H9 (cell line): Measurements from ENCODE around the gene EME1. TPM values are rescaled to one million over a fixed set of nuclear protein-coding genes. Genes with fewer than 3 reads are reported as not detected.
"Not testable (repeated sequence)": the region's sequence is repeated elsewhere in the genome, so short reads cannot be mapped to it uniquely, and the experiment has no call there.

Source experiments
- DNase-seq: peaks from one replicate; pipeline ENCODE4 v3.0.0-alpha.2; 2017
- H2AFZ ChIP-seq: one replicate; pipeline ENCODE4 v1.6.1; 2013; ENCODE audit warnings: mild to moderate bottlenecking, low read length, control low read depth, moderate library complexity
- H2AK5ac ChIP-seq: 2 replicates; pipeline ENCODE4 v1.6.1; 2013; ENCODE audit warnings: low read length, control low read depth, mixed read lengths; ENCODE audit not compliant: insufficient read length
- H2BK120ac ChIP-seq: one replicate; pipeline ENCODE4 v1.6.1; 2013; ENCODE audit warnings: low read depth, mild to moderate bottlenecking, low read length, control low read depth, inconsistent platforms; ENCODE audit not compliant: poor library complexity, severe bottlenecking
- H2BK12ac ChIP-seq: 2 replicates; pipeline ENCODE4 v1.6.1; 2013; ENCODE audit warnings: low read length, control low read depth, mixed read lengths, low read depth; ENCODE audit not compliant: insufficient read length
- H2BK15ac ChIP-seq: 2 replicates; pipeline ENCODE4 v1.6.1; 2013; ENCODE audit warnings: low read depth, low read length, control low read depth
- H2BK20ac ChIP-seq: one replicate; pipeline ENCODE4 v1.6.1; 2013; ENCODE audit warnings: low read depth, mild to moderate bottlenecking, low read length, control low read depth, inconsistent platforms; ENCODE audit not compliant: poor library complexity, severe bottlenecking
- H2BK5ac ChIP-seq: 2 replicates; pipeline ENCODE4 v1.6.1; 2013; ENCODE audit warnings: low read length, control low read depth, mixed read lengths; ENCODE audit not compliant: insufficient read length
- H3K14ac ChIP-seq: 2 replicates; pipeline ENCODE4 v1.6.1; 2013; ENCODE audit warnings: low read length, control low read depth; ENCODE audit not compliant: insufficient read depth
- H3K18ac ChIP-seq: 2 replicates; pipeline ENCODE4 v1.6.1; 2013; ENCODE audit warnings: low read depth, mild to moderate bottlenecking, mixed read lengths, low read length, control low read depth; ENCODE audit not compliant: insufficient read length
- H3K23ac ChIP-seq: 2 replicates; pipeline ENCODE4 v1.6.1; 2013; ENCODE audit warnings: low read length, control low read depth, mixed read lengths, low read depth; ENCODE audit not compliant: insufficient read length
- H3K23me2 ChIP-seq: 2 replicates; pipeline ENCODE4 v1.6.1; 2013; ENCODE audit warnings: low read depth, mild to moderate bottlenecking, mixed read lengths, low read length, control low read depth; ENCODE audit not compliant: insufficient read length, poor library complexity, severe bottlenecking
- H3K27ac ChIP-seq: 2 replicates; pipeline ENCODE4 v1.5.1; 2013; ENCODE audit warnings: low read length, control low read depth, mixed read lengths, low read depth; ENCODE audit not compliant: insufficient read length
- H3K27me3 ChIP-seq: 2 replicates; pipeline ENCODE4 v1.6.1; 2013; ENCODE audit warnings: low read length, control low read depth, inconsistent platforms; ENCODE audit not compliant: insufficient read depth
- H3K4ac ChIP-seq: 2 replicates; pipeline ENCODE4 v1.6.1; 2013; ENCODE audit warnings: low read depth, mild to moderate bottlenecking, control low read depth, inconsistent platforms, low read length, moderate library complexity
- H3K4me1 ChIP-seq: 2 replicates; pipeline ENCODE4 v1.6.1; 2013; ENCODE audit warnings: low read length, control low read depth, inconsistent platforms; ENCODE audit not compliant: insufficient read depth
- H3K4me2 ChIP-seq: 2 replicates; pipeline ENCODE4 v1.6.1; 2013; ENCODE audit warnings: low read length, control low read depth, mixed read lengths; ENCODE audit not compliant: insufficient read length, insufficient read depth
- H3K56ac ChIP-seq: 2 replicates; pipeline ENCODE4 v1.6.1; 2013; ENCODE audit warnings: low read depth, mild to moderate bottlenecking, mixed read lengths, low read length, control low read depth; ENCODE audit not compliant: insufficient read length
- H3K79me1 ChIP-seq: 2 replicates; pipeline ENCODE4 v1.6.1; 2013; ENCODE audit warnings: low read depth, mild to moderate bottlenecking, moderate library complexity, low read length, control low read depth, inconsistent platforms; ENCODE audit not compliant: insufficient read depth, poor library complexity, severe bottlenecking
- H3K79me2 ChIP-seq: 2 replicates; pipeline ENCODE4 v1.6.1; 2013; ENCODE audit warnings: low read length, control low read depth, inconsistent platforms; ENCODE audit not compliant: insufficient read depth
- H3K9ac ChIP-seq: 2 replicates; pipeline ENCODE4 v1.6.1; 2013; ENCODE audit warnings: low read length, control low read depth, mixed read lengths; ENCODE audit not compliant: insufficient read length; ENCODE audit errors: extremely low read depth
- H3K9me3 ChIP-seq: one replicate; pipeline ENCODE4 v1.6.1; 2013; ENCODE audit warnings: low read depth, low read length, inconsistent platforms; ENCODE audit not compliant: control insufficient read depth
- H3T11ph ChIP-seq: one replicate; pipeline ENCODE4 v1.6.1; 2013; ENCODE audit warnings: mild to moderate bottlenecking, low read length, control low read depth, inconsistent platforms
- H4K20me1 ChIP-seq: one replicate; pipeline ENCODE4 v1.6.1; 2013; ENCODE audit not compliant: control insufficient read depth, insufficient read length, insufficient read depth
- H4K5ac ChIP-seq: 2 replicates; pipeline ENCODE4 v1.6.1; 2013; ENCODE audit warnings: low read depth, mild to moderate bottlenecking, mixed read lengths, low read length, control low read depth; ENCODE audit not compliant: insufficient read length
- H4K8ac ChIP-seq: replicated peaks from 2 replicates; pipeline ENCODE4 v1.6.1; 2013; ENCODE audit warnings: low read length, control low read depth, mixed read lengths, low read depth; ENCODE audit not compliant: insufficient read length
- H4K91ac ChIP-seq: 2 replicates; pipeline ENCODE4 v1.6.1; 2013; ENCODE audit warnings: low read depth, mild to moderate bottlenecking, moderate library complexity, mixed read lengths, low read length, control low read depth; ENCODE audit not compliant: insufficient read length
- H3K27ac Mint-ChIP-seq, 3 experiments: 2 replicates in 2 of 3; 3 replicates in 1 of 3; pipeline ENCODE4 v1.8.0; 2020 to 2021; ENCODE audit warnings: mixed read lengths in 3 of 3, mild to moderate bottlenecking in 1 of 3, moderate library complexity in 1 of 3
- H3K27me3 Mint-ChIP-seq: 2 replicates; pipeline ENCODE4 v1.8.0; 2021; ENCODE audit warnings: low read depth, mild to moderate bottlenecking, moderate library complexity, mixed read lengths
- H3K36me3 Mint-ChIP-seq, 3 experiments: 2 replicates in 2 of 3; 3 replicates in 1 of 3; pipeline ENCODE4 v1.8.0; 2020 to 2021; ENCODE audit warnings: low read depth in 3 of 3, mixed read lengths in 3 of 3; ENCODE audit not compliant: insufficient read depth in 1 of 3
- H3K4me1 Mint-ChIP-seq, 2 experiments: 2 replicates each; pipeline ENCODE4 v1.8.0; 2020; ENCODE audit warnings: mixed read lengths in 2 of 2
- H3K4me3 Mint-ChIP-seq, 2 experiments: 2 replicates in 1 of 2; 3 replicates in 1 of 2; pipeline ENCODE4 v1.8.0; 2020 to 2021; ENCODE audit warnings: mild to moderate bottlenecking in 2 of 2, mixed read lengths in 2 of 2, moderate library complexity in 1 of 2
- H3K9me3 Mint-ChIP-seq, 2 experiments: 2 replicates in 1 of 2; 3 replicates in 1 of 2; pipeline ENCODE4 v1.8.0; 2020; ENCODE audit warnings: mild to moderate bottlenecking in 2 of 2, mixed read lengths in 2 of 2, moderate library complexity in 1 of 2
- WGBS: extraction: QIAGEN DNeasy Blood & Tissue Kit; methylation state at CpG from one replicate; pipeline ENCODE4 v1.1.7; 2013; ENCODE audit warnings: missing lambda C conversion rate, low lambda C conversion rate, mixed read lengths; ENCODE audit not compliant: insufficient read length; ENCODE audit errors: extremely low coverage; 5-methylcytosine and 5-hydroxymethylcytosine counted together
- total RNA-seq: library from RNA; stranded (reverse); gene quantifications from 2 replicates; pipeline ENCODE4 v1.2.1, GENCODE V29; 2021
- TF ChIP-seq, protein P1 (sequence below): fragments of 200-600 bp; sonication (generic); conservative IDR thresholded peaks from 3 replicates; pipeline ENCODE4 v1.8.0; 2021; ENCODE audit warnings: antibody characterized with exemption, mild to moderate bottlenecking

EME1 gene
- total RNA-seq, 1 experiment from 2014 or later = 15.1 TPM

DNA sequence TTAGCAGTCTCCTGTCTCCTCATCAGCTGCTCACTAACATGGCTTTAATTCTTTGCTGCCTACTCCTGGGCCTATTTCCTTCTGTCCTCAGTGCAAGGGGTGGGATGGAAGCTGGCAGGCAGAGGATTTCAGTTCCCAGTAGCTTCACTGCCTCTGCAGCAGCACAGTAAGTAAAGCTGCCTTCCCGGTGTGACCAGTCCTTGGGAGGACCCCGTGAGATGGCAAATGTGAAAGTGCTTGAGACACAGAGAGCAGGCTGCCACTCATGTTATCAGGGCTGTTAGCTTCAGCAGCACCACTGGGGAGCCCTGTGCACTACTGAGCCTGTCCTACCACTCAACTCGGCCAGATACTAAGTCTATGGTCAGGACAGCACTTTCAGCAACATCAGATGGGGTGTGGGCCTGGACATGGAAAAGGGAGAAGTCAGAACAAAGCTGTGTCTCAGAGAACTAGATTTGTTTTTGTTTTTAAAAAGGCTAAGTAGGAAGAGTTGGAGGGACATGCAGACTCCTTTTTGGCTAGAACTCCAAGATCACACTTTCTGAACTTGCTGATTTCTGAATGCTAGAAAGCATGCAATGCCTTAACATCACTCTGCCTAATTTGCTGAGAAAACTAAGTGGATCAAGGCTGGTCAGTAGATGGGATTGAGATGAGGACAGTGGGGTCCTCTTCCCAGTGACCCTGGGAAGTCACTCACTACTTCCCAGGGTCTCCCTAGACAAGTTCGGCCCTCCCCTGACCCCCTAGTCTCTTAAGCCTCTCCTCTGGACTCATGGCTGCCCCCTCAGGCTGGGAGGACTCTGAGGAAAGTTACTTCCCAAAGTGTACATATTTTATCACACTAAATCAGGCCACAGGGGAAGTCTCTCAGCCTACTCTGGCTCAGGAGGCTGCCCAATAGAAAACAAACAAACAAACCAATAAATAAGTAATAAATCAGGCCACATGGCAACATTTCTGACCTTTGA, 54.1 kb downstream of the EME1 start:
- Histone ChIP-seq H2BK5ac (no peak overlapping the region), H3K79me2 (no peaks in the 10 kb centered on the region), H3K4ac (no peak overlapping the region), H3K18ac (no peak overlapping the region), H3K14ac (no peak overlapping the region), H2BK20ac (no peak overlapping the region), H3K4me2 (peak overlapping the region; percentile 55), H3K23ac (no peak overlapping the region), H3K9ac (peak overlapping the region; percentile 17), H3K9me3 (no peaks in the 10 kb centered on the region), H4K8ac (no peak overlapping the region), H2BK12ac (no peak overlapping the region), H3K27me3 (no peaks in the 10 kb centered on the region; the same call in 1 of the 2 replicates), H3K56ac (no peak overlapping the region), H4K20me1 (no peaks in the 10 kb centered on the region), H2BK120ac (no peak overlapping the region), H3K27ac (no peak overlapping the region), H4K5ac (no peak overlapping the region), H2AFZ (no peak overlapping the region), H3K23me2 (peaks cover 12% of the 10 kb centered on the region), H2BK15ac (no peak overlapping the region), H3T11ph (no peak overlapping the region), H4K91ac (no peak overlapping the region), H3K4me1 (no peaks in the 10 kb centered on the region; the same call in 1 of the 2 replicates), H2AK5ac (no peak overlapping the region), H3K79me1 (no peaks in the 10 kb centered on the region)
- peak overlapping the region; percentile 71 to 84 for H3K4me3 Mint-ChIP-seq
- H3K9me3 Mint-ChIP-seq = no peaks in the 10 kb centered on the region; a peak in 1 of 5 replicates
- H3K27ac Mint-ChIP-seq = peak overlapping the region in 2 of 3 experiments; percentile 1 to 34; a peak in 2 of 7 replicates
- peaks cover 20 to 24% of the 10 kb centered on the region in 2 experiments for H3K4me1 Mint-ChIP-seq
- TF ChIP-seq, protein P1, sequence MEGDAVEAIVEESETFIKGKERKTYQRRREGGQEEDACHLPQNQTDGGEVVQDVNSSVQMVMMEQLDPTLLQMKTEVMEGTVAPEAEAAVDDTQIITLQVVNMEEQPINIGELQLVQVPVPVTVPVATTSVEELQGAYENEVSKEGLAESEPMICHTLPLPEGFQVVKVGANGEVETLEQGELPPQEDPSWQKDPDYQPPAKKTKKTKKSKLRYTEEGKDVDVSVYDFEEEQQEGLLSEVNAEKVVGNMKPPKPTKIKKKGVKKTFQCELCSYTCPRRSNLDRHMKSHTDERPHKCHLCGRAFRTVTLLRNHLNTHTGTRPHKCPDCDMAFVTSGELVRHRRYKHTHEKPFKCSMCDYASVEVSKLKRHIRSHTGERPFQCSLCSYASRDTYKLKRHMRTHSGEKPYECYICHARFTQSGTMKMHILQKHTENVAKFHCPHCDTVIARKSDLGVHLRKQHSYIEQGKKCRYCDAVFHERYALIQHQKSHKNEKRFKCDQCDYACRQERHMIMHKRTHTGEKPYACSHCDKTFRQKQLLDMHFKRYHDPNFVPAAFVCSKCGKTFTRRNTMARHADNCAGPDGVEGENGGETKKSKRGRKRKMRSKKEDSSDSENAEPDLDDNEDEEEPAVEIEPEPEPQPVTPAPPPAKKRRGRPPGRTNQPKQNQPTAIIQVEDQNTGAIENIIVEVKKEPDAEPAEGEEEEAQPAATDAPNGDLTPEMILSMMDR = peak; percentile 54
- no peaks in the 10 kb centered on the region; a peak in 2 of 7 replicates for H3K36me3 Mint-ChIP-seq
- DNase-seq = peak; percentile 62
- H3K27me3 Mint-ChIP-seq = peaks cover 19% of the 10 kb centered on the region
- no CpG with 5 or more reads among the region's 4 CpGs for WGBS

DNA sequence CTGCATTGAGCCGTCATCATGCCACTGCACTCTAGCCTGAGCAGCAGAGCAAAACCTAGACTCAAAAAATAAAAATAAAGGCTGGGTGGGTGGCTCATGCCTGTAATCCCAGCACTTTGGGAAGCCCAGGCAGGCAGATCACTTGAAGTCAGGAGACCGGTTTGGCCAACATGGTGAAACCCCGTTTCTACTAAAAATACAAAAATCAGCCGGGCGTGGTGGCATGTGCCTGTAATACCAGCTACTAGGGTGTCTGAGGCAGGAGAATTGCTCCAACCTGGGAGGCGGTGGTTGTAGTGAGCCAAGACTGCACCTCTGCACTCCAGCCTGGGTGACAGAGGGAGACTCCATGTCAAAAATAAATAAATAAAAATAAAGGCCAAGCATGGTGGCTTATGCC, 55.1 kb downstream of the EME1 start:
- not testable (repeated sequence) for H3K4me2 ChIP-seq

More for the DNA sequence above, 55.1 kb downstream of the EME1 start:
- H4K8ac ChIP-seq, H3K23ac ChIP-seq, H3K27ac ChIP-seq, H2BK120ac ChIP-seq, H2AK5ac ChIP-seq, H3K4me3 Mint-ChIP-seq, H3K79me1 ChIP-seq, H3K27ac Mint-ChIP-seq, H3T11ph ChIP-seq, H4K91ac ChIP-seq, H3K14ac ChIP-seq, H3K4me1 ChIP-seq, DNase-seq, H3K9me3 Mint-ChIP-seq, H2BK5ac ChIP-seq, H2BK15ac ChIP-seq, H3K36me3 Mint-ChIP-seq, H4K5ac ChIP-seq, H3K56ac ChIP-seq, H3K27me3 ChIP-seq, H4K20me1 ChIP-seq, H2BK20ac ChIP-seq, H2AFZ ChIP-seq, H3K4ac ChIP-seq, H3K79me2 ChIP-seq, H3K9ac ChIP-seq, H3K18ac ChIP-seq, H3K9me3 ChIP-seq, H2BK12ac ChIP-seq: not testable (repeated sequence)
- Mint-ChIP-seq H3K4me1 (peaks cover 20 to 25% of the 10 kb centered on the region in 2 experiments), H3K27me3 (peaks cover 19% of the 10 kb centered on the region)
- WGBS = no CpG with 5 or more reads among the region's 6 CpGs
- peaks cover 12% of the 10 kb centered on the region for H3K23me2 ChIP-seq
